B cell (primary cell): ENCODE data around the gene CCDC178. TPM values are rescaled to one million over a fixed set of nuclear protein-coding genes. Genes with fewer than 3 reads are reported as not detected.

Experiments used
- ATAC-seq: fragments of 200-7000 bp; cut with Tn5 transposase; one replicate; pipeline ENCODE4 v1.10.0; 2021; ENCODE audit warnings: low read depth, mild to moderate bottlenecking, moderate number of reproducible peaks, moderate library complexity
- CTCF ChIA-PET: fragments of 350-600 bp; sonication (Branson Sonifier 250); formaldehyde crosslinking; loops from one replicate; lab custom pipeline; 2021; ENCODE audit warnings: antibody characterized with exemption, inconsistent platforms; lab: Charles Lee
- POLR2A ChIA-PET: fragments of 350-600 bp; sonication (Branson Sonifier 250); formaldehyde crosslinking; loops from one replicate; lab custom pipeline; 2021; ENCODE audit warnings: antibody characterized with exemption; lab: Charles Lee
- DNase-seq: peaks from one replicate; pipeline ENCODE4 v3.0.0; 2013
- H2AFZ ChIP-seq: 2 replicates; pipeline ENCODE4 v1.6.1; 2012; ENCODE audit warnings: mild to moderate bottlenecking, low read depth, low read length; ENCODE audit not compliant: insufficient read depth, poor library complexity, severe bottlenecking
- H3K27ac ChIP-seq, 2 donors: 1 replicate in 1 of 2; 2 replicates in 1 of 2; pipeline ENCODE4 v1.5.1; 2012 to 2013; ENCODE audit warnings: low read length in 2 of 2, mild to moderate bottlenecking in 2 of 2, moderate library complexity in 1 of 2
- H3K27me3 ChIP-seq, 4 experiments: fragments of 200-600 bp in 1 of 4; sonication (generic) in 1 of 4; replicated peaks in 1 of 4; 1 replicate in 2 of 4; 2 replicates in 2 of 4; pipeline versions ENCODE4 v1.6.1 to v1.7.0; 2013 to 2016; ENCODE audit warnings: low read length in 3 of 4, mild to moderate bottlenecking in 2 of 4, mixed read lengths in 1 of 4, moderate library complexity in 1 of 4; ENCODE audit not compliant: insufficient read depth in 4 of 4, control insufficient read depth in 3 of 4; ENCODE audit errors: control extremely low read depth in 1 of 4
- H3K36me3 ChIP-seq, 2 experiments: replicated peaks in 1 of 2; 1 replicate in 1 of 2; 2 replicates in 1 of 2; pipeline versions ENCODE4 v1.6.1 to v1.7.1; 2013; ENCODE audit warnings: low read length in 1 of 2; ENCODE audit not compliant: insufficient read depth in 2 of 2, control insufficient read depth in 1 of 2; ENCODE audit errors: control extremely low read depth in 1 of 2, extremely low read depth in 1 of 2
- H3K4me1 ChIP-seq, 2 donors: fragments of 200-600 bp in 1 of 2; sonication (generic) in 1 of 2; 1 replicate in 1 of 2; 2 replicates in 1 of 2; pipeline versions ENCODE4 v1.5.1 to v1.6.1; 2013 to 2017; ENCODE audit warnings: low read length in 2 of 2; ENCODE audit not compliant: control insufficient read depth in 2 of 2, insufficient read depth in 2 of 2
- H3K4me2 ChIP-seq: replicated peaks from 2 replicates; pipeline ENCODE3; 2012; ENCODE audit warnings: mild to moderate bottlenecking, low read depth, low read length; ENCODE audit not compliant: poor library complexity, severe bottlenecking
- H3K4me3 ChIP-seq, 5 experiments: fragments of 200-600 bp in 1 of 5; sonication (generic) in 1 of 5; 1 replicate in 3 of 5; 2 replicates in 2 of 5; pipeline versions ENCODE4 v1.5.1 to v1.7.0; 2011 to 2016; ENCODE audit warnings: low read length in 4 of 5, mild to moderate bottlenecking in 4 of 5, low read depth in 2 of 5, control low read depth in 1 of 5, moderate library complexity in 1 of 5; ENCODE audit not compliant: insufficient read depth in 1 of 5; ENCODE audit errors: control extremely low read depth in 1 of 5, extremely low read depth in 1 of 5
- H3K79me2 ChIP-seq: fragments of 200-600 bp; sonication (generic); one replicate; pipeline ENCODE4 v1.6.0; 2016; ENCODE audit warnings: low read length; ENCODE audit not compliant: control insufficient read depth, insufficient read depth
- H3K9ac ChIP-seq: fragments of 200-600 bp; sonication (generic); 2 replicates; pipeline ENCODE4 v1.6.1; 2017; ENCODE audit warnings: mild to moderate bottlenecking, low read length, moderate library complexity
- H3K9me3 ChIP-seq, 3 donors: one replicate each; pipeline versions ENCODE4 v1.6.1 to v1.7.1; 2013; ENCODE audit warnings: low read length in 2 of 3; ENCODE audit not compliant: control insufficient read depth in 2 of 3, insufficient read depth in 1 of 3; ENCODE audit errors: control extremely low read depth in 1 of 3
- H4K20me1 ChIP-seq: 2 replicates; pipeline ENCODE4 v1.6.0; 2012; ENCODE audit warnings: mild to moderate bottlenecking, low read length; ENCODE audit not compliant: insufficient read depth, control insufficient read depth, poor library complexity, severe bottlenecking
- H3K27ac Mint-ChIP-seq: one replicate; pipeline ENCODE4 v1.8.0; 2021; ENCODE audit warnings: mixed read lengths
- H3K27me3 Mint-ChIP-seq: one replicate; pipeline ENCODE4 v1.8.0; 2021; ENCODE audit warnings: mixed read lengths
- H3K4me1 Mint-ChIP-seq: one replicate; pipeline ENCODE4 v1.8.0; 2021; ENCODE audit warnings: mixed read lengths
- H3K4me3 Mint-ChIP-seq: one replicate; pipeline ENCODE4 v1.8.0; 2021; ENCODE audit warnings: mixed read lengths
- H3K9me3 Mint-ChIP-seq: one replicate; pipeline ENCODE4 v1.8.0; 2022; ENCODE audit warnings: mixed read lengths; ENCODE audit not compliant: insufficient read depth
- EZH2 ChIP-seq: IDR thresholded peaks from 2 replicates; pipeline ENCODE4 v1.6.1; 2012; ENCODE audit warnings: borderline replicate concordance, low read depth, mild to moderate bottlenecking, moderate library complexity, low read length; ENCODE audit not compliant: insufficient read depth, poor library complexity, severe bottlenecking
- WGBS: methylation state at CpG from one replicate; pipeline ENCODE4 v1.1.5; 2013; ENCODE audit warnings: missing lambda C conversion rate; ENCODE audit not compliant: insufficient coverage; 5-methylcytosine and 5-hydroxymethylcytosine counted together
- intact Hi-C: fragments of 100-400 bp; cut with micrococcal nuclease; formaldehyde crosslinking; loops from one replicate; pipeline ENCODE4 v1.10.0; 2022
- polyA minus RNA-seq: library from RNA; depleted of rRNA, polyadenylated mRNA; stranded (reverse); fragments of >200 nt; gene quantifications from 2 replicates; pipeline ENCODE4 v1.2.3, GENCODE V29; 2012
- polyA plus RNA-seq: library from polyadenylated mRNA; depleted of rRNA; stranded (reverse); fragments of >200 nt; gene quantifications from 2 replicates; pipeline ENCODE4 v1.2.3, GENCODE V29; 2012
- total RNA-seq, 2 donors: library from RNA; stranded (reverse); fragments of 120-200 nt in 1 of 2; gene quantifications; 1 replicate in 1 of 2; 2 replicates in 1 of 2; pipeline versions ENCODE4 v1.2.3 to v1.2.4, GENCODE V29; 2013 to 2022
- TF ChIP-seq, protein P1 (sequence below): fragments of 200-600 bp; IDR thresholded peaks from one replicate; pipeline ENCODE4 v1.8.0; 2022; ENCODE audit warnings: antibody characterized with exemption, mild to moderate bottlenecking

Gene CCDC178, protein sequence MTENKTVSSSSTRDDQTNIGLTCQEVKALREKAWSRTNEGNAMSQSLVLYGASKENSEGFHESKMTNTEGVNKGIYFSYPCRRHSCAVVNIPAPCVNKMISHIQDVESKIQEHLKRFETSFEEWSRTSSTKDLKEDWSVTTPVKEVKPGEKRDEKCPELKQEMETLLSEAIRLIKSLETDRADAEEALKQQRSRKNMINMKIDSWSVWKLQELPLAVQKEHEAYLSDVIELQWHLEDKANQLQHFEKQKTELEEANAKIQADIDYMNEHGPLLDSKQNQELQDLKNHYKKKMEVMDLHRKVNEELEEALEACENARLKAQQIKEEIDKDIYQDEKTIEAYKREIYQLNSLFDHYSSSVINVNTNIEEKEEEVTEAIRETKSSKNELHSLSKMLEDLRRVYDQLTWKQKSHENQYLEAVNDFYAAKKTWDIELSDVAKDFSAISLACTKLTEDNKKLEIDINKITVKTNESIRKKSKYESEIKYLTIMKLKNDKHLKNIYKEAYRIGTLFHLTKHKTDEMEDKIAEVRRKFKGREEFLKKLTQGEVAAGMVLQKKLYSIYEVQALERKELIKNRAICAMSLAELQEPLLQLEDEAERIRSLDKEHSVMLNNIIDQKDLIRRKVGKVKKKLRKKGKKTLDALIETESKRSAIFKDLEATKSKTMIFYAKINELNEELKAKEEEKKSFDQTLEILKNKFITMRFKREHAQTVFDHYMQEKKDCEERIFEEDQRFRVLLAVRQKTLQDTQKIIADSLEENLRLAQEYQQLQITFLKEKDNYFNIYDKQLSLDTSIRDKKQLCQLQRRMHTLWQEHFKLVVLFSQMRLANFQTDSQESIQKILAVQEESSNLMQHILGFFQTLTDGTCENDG
- total RNA-seq = not detected in 2 replicates
- not detected for total RNA-seq (2013)
- polyA plus RNA-seq = not detected in 2 replicates
- polyA minus RNA-seq = not detected in 2 replicates

DNA sequence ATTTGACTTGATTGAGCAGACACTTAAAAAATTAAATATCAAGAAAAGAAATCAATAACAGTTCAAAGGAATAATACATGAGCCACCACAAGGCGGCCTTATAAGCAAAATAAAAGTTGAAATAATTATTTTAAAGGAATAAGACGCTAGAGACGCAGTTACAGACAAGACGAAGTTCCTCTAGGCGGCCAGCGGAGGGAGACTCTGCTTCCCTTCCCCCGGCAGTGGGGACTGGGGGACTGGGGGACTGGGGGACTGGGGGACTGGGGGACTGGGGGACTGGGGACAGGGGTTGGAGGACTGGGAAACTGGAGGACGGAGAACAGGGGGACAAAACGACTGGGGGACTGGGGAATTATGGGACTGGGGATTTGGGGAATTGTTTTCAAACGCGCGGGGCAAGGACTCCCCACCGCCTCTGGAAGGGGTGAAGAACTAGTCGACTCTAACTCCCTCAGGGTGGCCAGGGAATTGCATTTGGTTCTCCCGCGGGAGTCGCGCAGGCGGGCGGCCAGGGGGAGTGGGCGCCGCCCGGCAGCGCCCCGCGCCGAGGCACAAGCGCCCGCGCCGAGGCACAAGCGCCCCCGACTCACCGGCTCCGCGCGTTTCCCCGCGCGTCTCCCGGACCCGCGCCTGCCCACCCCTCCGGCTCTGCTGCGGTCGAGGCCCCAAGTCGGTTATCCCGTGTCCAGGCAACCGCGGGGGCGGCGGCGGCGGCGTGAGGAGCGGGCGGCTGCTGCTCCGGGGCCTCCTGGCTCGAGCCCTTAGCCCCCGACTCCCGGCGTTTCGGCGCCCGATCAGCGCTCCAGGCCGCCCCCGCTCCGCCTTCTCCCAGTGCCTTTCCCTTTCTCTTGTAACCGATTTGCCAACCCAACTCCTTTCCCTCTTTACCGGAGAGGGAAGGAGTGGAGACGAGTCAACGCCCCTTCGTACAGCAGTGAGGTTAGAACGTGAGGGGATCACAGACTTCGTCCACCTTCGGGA lies at the start of gene CCDC178:
Gene CCDC178 (minus strand): TSS at position 662 of the 984 bp plus-strand sequence. CDS start 28,633 bp downstream, outside the sequence.
- Histone ChIP-seq H2AFZ (no peak within 1 kb of the TSS), H3K27ac (no peak within 1 kb of the TSS), H3K27me3 (peaks cover 0 to 9% (median 5%) of the 10 kb centered on the region in 4 experiments), H3K79me2 (no peaks in the 10 kb centered on the region), H3K36me3 (no peaks in the 10 kb centered on the region), H3K9me3 (no peaks in the 10 kb centered on the region), H3K4me2 (no peak within 1 kb of the TSS), H3K9ac (no peak within 1 kb of the TSS), H4K20me1 (no peaks in the 10 kb centered on the region), H3K4me3 (no peak within 1 kb of the TSS), H3K4me1 (no peaks in the 10 kb centered on the region)
- ATAC-seq (no peak), DNase-seq (no peak)
- TF ChIP-seq, protein P1, sequence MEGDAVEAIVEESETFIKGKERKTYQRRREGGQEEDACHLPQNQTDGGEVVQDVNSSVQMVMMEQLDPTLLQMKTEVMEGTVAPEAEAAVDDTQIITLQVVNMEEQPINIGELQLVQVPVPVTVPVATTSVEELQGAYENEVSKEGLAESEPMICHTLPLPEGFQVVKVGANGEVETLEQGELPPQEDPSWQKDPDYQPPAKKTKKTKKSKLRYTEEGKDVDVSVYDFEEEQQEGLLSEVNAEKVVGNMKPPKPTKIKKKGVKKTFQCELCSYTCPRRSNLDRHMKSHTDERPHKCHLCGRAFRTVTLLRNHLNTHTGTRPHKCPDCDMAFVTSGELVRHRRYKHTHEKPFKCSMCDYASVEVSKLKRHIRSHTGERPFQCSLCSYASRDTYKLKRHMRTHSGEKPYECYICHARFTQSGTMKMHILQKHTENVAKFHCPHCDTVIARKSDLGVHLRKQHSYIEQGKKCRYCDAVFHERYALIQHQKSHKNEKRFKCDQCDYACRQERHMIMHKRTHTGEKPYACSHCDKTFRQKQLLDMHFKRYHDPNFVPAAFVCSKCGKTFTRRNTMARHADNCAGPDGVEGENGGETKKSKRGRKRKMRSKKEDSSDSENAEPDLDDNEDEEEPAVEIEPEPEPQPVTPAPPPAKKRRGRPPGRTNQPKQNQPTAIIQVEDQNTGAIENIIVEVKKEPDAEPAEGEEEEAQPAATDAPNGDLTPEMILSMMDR = no peak
- no peak for TF ChIP-seq EZH2
- no peaks in the 10 kb centered on the region for H3K4me1 Mint-ChIP-seq
- H3K9me3 Mint-ChIP-seq = no peaks in the 10 kb centered on the region
- H3K4me3 Mint-ChIP-seq = no peak within 1 kb of the TSS
- no peak within 1 kb of the TSS for H3K27ac Mint-ChIP-seq
- ChIA-PET POLR2A (no interaction called here), CTCF (no interaction called here)
- intact Hi-C loops = no loop called here
- H3K27me3 Mint-ChIP-seq = peaks cover 29% of the 10 kb centered on the region
- 7% methylated on average over 59 of the region's 77 CpGs for WGBS
